ENCODE measurements around the gene PHLDA3. TPM values are rescaled to one million over a fixed set of nuclear protein-coding genes. Genes with fewer than 3 reads are reported as not detected.

PHLDA3 gene
- total and polyA plus RNA-seq, 2 of the 13 experiments (the other 11 are each of a cell fraction or from before 2014, with no cell fraction given): 16.7 to 33.6 TPM

GRCh38 chr1:201419746-201420607 is 49.0 kb downstream of the PHLDA3 start:
- H3K27ac ChIP-seq (ENCODE audit: extremely low read length, insufficient read depth, low read length): no peak overlapping the region
- FAIRE-seq: no peak
- H2AFZ ChIP-seq (ENCODE audit: low read length): no peak overlapping the region
- no peak for ATAC-seq
- in situ Hi-C loops (cut with HindIII; ENCODE audit: extremely low pct_ligation_motif_present, low pct_unique_long_range_greater_than_20kb) (no loop called here), intact Hi-C loops (cut with micrococcal nuclease; ENCODE audit: unreplicated experiment) (no loop called here)
- H3K9ac ChIP-seq (ENCODE audit: insufficient read depth, low read depth, low read length): no peak overlapping the region
- 0 out of 2 replicates have a peak, but pooled peaks cover 4% of the 10 kb centered on the region for H3K4me1 ChIP-seq (ENCODE audit: insufficient read depth, low read length)
- TF ChIP-seq STAT5B (CRISPR knock-in tag; IDR thresholded peaks at IDR 0.05) (no peak), RNF219 (CRISPR knock-in tag; IDR thresholded peaks at IDR 0.05) (no peak), HOXA9 (CRISPR knock-in tag; IDR thresholded peaks at IDR 0.05; ENCODE audit: borderline replicate concordance) (no peak), ELF4 (CRISPR knock-in tag; IDR thresholded peaks at IDR 0.05; ENCODE audit: borderline replicate concordance) (no peak), NFYC (CRISPR knock-in tag; IDR thresholded peaks at IDR 0.05) (no peak)
- TF ChIP-seq, protein P1, sequence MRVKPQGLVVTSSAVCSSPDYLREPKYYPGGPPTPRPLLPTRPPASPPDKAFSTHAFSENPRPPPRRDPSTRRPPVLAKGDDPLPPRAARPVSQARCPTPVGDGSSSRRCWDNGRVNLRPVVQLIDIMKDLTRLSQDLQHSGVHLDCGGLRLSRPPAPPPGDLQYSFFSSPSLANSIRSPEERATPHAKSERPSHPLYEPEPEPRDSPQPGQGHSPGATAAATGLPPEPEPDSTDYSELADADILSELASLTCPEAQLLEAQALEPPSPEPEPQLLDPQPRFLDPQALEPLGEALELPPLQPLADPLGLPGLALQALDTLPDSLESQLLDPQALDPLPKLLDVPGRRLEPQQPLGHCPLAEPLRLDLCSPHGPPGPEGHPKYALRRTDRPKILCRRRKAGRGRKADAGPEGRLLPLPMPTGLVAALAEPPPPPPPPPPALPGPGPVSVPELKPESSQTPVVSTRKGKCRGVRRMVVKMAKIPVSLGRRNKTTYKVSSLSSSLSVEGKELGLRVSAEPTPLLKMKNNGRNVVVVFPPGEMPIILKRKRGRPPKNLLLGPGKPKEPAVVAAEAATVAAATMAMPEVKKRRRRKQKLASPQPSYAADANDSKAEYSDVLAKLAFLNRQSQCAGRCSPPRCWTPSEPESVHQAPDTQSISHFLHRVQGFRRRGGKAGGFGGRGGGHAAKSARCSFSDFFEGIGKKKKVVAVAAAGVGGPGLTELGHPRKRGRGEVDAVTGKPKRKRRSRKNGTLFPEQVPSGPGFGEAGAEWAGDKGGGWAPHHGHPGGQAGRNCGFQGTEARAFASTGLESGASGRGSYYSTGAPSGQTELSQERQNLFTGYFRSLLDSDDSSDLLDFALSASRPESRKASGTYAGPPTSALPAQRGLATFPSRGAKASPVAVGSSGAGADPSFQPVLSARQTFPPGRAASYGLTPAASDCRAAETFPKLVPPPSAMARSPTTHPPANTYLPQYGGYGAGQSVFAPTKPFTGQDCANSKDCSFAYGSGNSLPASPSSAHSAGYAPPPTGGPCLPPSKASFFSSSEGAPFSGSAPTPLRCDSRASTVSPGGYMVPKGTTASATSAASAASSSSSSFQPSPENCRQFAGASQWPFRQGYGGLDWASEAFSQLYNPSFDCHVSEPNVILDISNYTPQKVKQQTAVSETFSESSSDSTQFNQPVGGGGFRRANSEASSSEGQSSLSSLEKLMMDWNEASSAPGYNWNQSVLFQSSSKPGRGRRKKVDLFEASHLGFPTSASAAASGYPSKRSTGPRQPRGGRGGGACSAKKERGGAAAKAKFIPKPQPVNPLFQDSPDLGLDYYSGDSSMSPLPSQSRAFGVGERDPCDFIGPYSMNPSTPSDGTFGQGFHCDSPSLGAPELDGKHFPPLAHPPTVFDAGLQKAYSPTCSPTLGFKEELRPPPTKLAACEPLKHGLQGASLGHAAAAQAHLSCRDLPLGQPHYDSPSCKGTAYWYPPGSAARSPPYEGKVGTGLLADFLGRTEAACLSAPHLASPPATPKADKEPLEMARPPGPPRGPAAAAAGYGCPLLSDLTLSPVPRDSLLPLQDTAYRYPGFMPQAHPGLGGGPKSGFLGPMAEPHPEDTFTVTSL (CRISPR knock-in tag; IDR thresholded peaks at IDR 0.05; ENCODE audit: borderline replicate concordance): no peak
- no peak for DNase-seq (ENCODE audit: low spot score)
- BruUV-seq (replicated peaks): no TSS peak
- ChIA-PET POLR2A (no interaction called here), CTCF (ENCODE audit: low intra/inter-chr PET ratio, low total read pairs) (no interaction called here)
- no peaks in the 10 kb centered on the region for H3K9me3 ChIP-seq (ENCODE audit: low read length)
- no peaks in the 10 kb centered on the region for H3K36me3 ChIP-seq (replicated peaks in 1 of 2; ENCODE audit: control insufficient read depth in 1 of 2, insufficient read depth in 2 of 2, low read length in 2 of 2)
- no peak overlapping the region for H3K4me2 ChIP-seq (ENCODE audit: low read depth, low read length)
- no peaks in the 10 kb centered on the region for H3K79me2 ChIP-seq (ENCODE audit: insufficient read depth, low read length)
- H4K20me1 ChIP-seq (ENCODE audit: insufficient read depth, low read length): no peaks in the 10 kb centered on the region
- H3K27me3 ChIP-seq (ENCODE audit: control insufficient read depth in 1 of 2, insufficient read depth in 2 of 2, low read length in 2 of 2): peaks cover 8 to 24% of the 10 kb centered on the region in 2 experiments; a peak in 4 of 5 replicates
- H3K4me3 ChIP-seq (replicated peaks in 1 of 3; ENCODE audit: insufficient read depth in 1 of 3, low read depth in 2 of 3, low read length in 3 of 3): no peak overlapping the region
- WGBS (ENCODE audit: low lambda C conversion rate): 28% methylated on average over 12 of the region's 12 CpGs
